Peyer's patch (tissue), 4 donors: ENCODE data around the gene CHFR.

Source experiments
- POLR2A ChIP-seq, 2 donors: fragments of 450-650 bp; IDR thresholded peaks; one replicate each; pipeline ENCODE4 v1.5.1; 2017; ENCODE audit warnings: antibody characterized with exemption in 2 of 2, mild to moderate bottlenecking in 2 of 2, moderate library complexity in 2 of 2
- TF ChIP-seq, protein P1 (sequence below), 6 experiments: fragments of 450-650 bp in 4 of 6; fragments of 200-600 bp in 2 of 6; sonication (generic) in 1 of 6; IDR thresholded peaks; one replicate each; pipeline ENCODE4 v1.5.1; 2017 to 2019; ENCODE audit warnings: antibody characterized with exemption in 6 of 6, mild to moderate bottlenecking in 3 of 6, moderate library complexity in 1 of 6

DNA sequence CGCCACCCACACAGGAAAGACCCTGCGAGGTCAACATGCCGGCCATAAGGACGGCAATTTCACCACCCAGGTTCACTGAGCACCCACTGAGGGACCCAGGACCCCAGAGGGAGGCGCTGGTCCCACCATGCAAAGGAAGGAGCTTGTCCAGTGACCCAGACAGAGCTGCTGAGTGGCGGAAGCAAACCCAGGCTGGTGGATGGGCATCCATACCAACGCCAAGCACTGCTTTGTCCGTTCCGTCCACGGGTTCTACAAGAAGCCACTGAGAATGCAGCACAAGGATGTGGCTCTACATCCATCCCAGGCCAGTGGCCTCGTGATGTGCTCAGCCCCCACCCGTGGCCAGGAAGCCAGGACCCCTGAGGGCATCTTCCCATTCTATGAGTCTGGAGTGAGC, 34.9 kb downstream of the CHFR start:
- TF ChIP-seq, protein P1, sequence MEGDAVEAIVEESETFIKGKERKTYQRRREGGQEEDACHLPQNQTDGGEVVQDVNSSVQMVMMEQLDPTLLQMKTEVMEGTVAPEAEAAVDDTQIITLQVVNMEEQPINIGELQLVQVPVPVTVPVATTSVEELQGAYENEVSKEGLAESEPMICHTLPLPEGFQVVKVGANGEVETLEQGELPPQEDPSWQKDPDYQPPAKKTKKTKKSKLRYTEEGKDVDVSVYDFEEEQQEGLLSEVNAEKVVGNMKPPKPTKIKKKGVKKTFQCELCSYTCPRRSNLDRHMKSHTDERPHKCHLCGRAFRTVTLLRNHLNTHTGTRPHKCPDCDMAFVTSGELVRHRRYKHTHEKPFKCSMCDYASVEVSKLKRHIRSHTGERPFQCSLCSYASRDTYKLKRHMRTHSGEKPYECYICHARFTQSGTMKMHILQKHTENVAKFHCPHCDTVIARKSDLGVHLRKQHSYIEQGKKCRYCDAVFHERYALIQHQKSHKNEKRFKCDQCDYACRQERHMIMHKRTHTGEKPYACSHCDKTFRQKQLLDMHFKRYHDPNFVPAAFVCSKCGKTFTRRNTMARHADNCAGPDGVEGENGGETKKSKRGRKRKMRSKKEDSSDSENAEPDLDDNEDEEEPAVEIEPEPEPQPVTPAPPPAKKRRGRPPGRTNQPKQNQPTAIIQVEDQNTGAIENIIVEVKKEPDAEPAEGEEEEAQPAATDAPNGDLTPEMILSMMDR (IDR thresholded peaks at IDR 0.05): no peak
- no peak for TF ChIP-seq POLR2A (IDR thresholded peaks at IDR 0.05)
